Karpas-422 (cell line): ENCODE measurements around the gene PAX2. TPM values are rescaled to one million over a fixed set of nuclear protein-coding genes. Genes with fewer than 3 reads are reported as not detected.
A peak's percentile ranks its signal among the peaks of the same experiment; 100 is the strongest.

Experiments
- DNase-seq: peaks from one replicate; pipeline ENCODE4 v3.0.0-alpha.2; 2015
- H2AFZ ChIP-seq: fragments of 200-600 bp; sonication (generic); 2 replicates; pipeline ENCODE4 v1.6.1; 2014; ENCODE audit warnings: antibody characterized with exemption, low read length, mixed read lengths
- H3K27ac ChIP-seq: fragments of 200-600 bp; sonication (generic); 2 replicates; pipeline ENCODE4 v1.5.1; 2014; ENCODE audit warnings: mild to moderate bottlenecking, low read length, moderate library complexity
- H3K27me3 ChIP-seq: fragments of 200-600 bp; sonication (generic); 2 replicates; pipeline ENCODE4 v1.6.1; 2014; ENCODE audit warnings: low read length, mixed read lengths
- H3K36me3 ChIP-seq: fragments of 200-600 bp; sonication (generic); 2 replicates; pipeline ENCODE4 v1.6.1; 2014; ENCODE audit warnings: low read length, mixed read lengths; ENCODE audit not compliant: insufficient read depth
- H3K4me1 ChIP-seq: fragments of 200-600 bp; sonication (generic); 2 replicates; pipeline ENCODE4 v1.6.1; 2014; ENCODE audit warnings: mild to moderate bottlenecking, low read length, mixed read lengths
- H3K4me2 ChIP-seq: fragments of 200-600 bp; sonication (generic); 2 replicates; pipeline ENCODE4 v1.6.1; 2014; ENCODE audit warnings: low read length, low read depth, mild to moderate bottlenecking; ENCODE audit not compliant: poor library complexity, severe bottlenecking
- H3K4me3 ChIP-seq: fragments of 200-600 bp; sonication (generic); 2 replicates; pipeline ENCODE4 v1.5.1; 2014; ENCODE audit warnings: mild to moderate bottlenecking, antibody characterized with exemption, low read length, mixed read lengths
- H3K79me2 ChIP-seq: fragments of 200-600 bp; sonication (generic); 2 replicates; pipeline ENCODE4 v1.6.1; 2014; ENCODE audit warnings: mild to moderate bottlenecking, low read length, mixed read lengths
- H3K9ac ChIP-seq: fragments of 200-600 bp; sonication (generic); 2 replicates; pipeline ENCODE4 v1.6.0; 2014; ENCODE audit warnings: low read length
- H3K9me2 ChIP-seq: fragments of 200-600 bp; sonication (generic), shearing (Covaris generic); replicated peaks from 2 replicates; pipeline ENCODE4 v1.6.0; 2014; ENCODE audit warnings: mild to moderate bottlenecking, low read length, moderate library complexity; ENCODE audit not compliant: insufficient read depth
- H3K9me3 ChIP-seq: fragments of 300-700, 200-600 bp; sonication (generic); 2 replicates; pipeline ENCODE4 v1.6.1; 2014; ENCODE audit warnings: low read length, mixed read lengths
- H4K20me1 ChIP-seq: fragments of 200-600 bp; sonication (generic); 2 replicates; pipeline ENCODE4 v1.6.1; 2014; ENCODE audit warnings: mild to moderate bottlenecking, antibody characterized with exemption, low read length, low read depth; ENCODE audit not compliant: insufficient read depth
- total RNA-seq: library from RNA; depleted of rRNA; stranded (reverse); fragments of >200 nt; shearing (Covaris generic); gene quantifications from 2 replicates; pipeline ENCODE4 v1.2.3, GENCODE V29; 2014; ENCODE audit warnings: low replicate concordance; rRNA removed

Gene PAX2
- total RNA-seq, 1 experiment from 2014 or later = not detected

DNA sequence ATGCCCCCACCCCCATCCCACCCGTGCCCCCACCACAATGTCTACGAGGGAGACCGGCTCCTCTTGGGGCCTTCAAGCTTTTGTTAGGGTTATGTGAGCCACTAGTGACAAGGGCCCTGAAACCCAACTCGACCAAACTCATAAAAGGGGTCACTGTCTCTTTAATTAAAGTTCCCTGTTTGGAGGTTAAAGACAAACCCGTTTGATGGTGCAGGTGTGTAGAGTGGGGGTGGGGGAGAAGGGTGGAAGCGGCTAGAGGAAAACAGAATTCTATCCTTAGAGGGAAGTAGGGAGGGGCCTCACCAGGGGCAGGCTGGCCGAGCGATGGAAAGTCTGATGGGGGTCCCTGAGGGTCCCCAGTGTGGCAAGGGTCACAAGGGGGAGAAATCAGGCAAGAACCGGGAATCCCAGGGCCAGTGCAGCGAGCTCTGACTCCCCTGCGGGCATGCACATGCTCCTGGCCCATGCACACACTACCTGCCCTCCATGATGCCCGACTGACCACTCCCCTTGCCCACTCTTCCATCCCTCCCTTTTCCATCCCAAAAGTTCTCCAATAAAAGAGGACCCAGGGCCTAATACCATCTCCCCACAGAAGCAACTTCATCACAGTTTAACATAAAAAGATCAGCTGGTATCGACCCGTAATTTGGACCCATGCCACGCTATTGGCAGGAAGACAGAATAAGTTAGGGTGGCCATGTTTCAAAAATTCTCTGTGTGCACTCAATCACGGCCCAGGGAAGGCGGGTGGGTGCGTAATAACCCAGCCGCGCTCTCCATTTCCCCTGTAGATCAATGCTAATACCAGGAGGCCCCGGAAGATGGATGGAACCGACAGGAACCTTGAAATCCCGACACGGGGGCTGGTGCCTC is 131.4 kb downstream of the PAX2 start:
- H3K4me1 ChIP-seq = peaks cover 4% of the 10 kb centered on the region
- DNase-seq = no peak
- H3K36me3 ChIP-seq = no peaks in the 10 kb centered on the region
- no peaks in the 10 kb centered on the region for H4K20me1 ChIP-seq
- no peak overlapping the region for H3K4me2 ChIP-seq
- no peak overlapping the region for H3K4me3 ChIP-seq
- no peak overlapping the region for H3K9ac ChIP-seq
- H3K27ac ChIP-seq = no peak overlapping the region
- no peak overlapping the region for H2AFZ ChIP-seq
- H3K27me3 ChIP-seq = no peaks in the 10 kb centered on the region
- no peaks in the 10 kb centered on the region for H3K9me2 ChIP-seq
- H3K79me2 ChIP-seq = no peaks in the 10 kb centered on the region
- H3K9me3 ChIP-seq = no peaks in the 10 kb centered on the region

- DNase-seq = no peak
- H3K4me2 ChIP-seq = no peak overlapping the region
- H3K4me1 ChIP-seq = peaks cover 4% of the 10 kb centered on the region
- no peaks in the 10 kb centered on the region for H3K36me3 ChIP-seq
- no peaks in the 10 kb centered on the region for H3K9me3 ChIP-seq
- H3K9me2 ChIP-seq = no peaks in the 10 kb centered on the region
- no peak overlapping the region for H3K9ac ChIP-seq
- H3K4me3 ChIP-seq = no peak overlapping the region
- H2AFZ ChIP-seq = no peak overlapping the region
- no peaks in the 10 kb centered on the region for H3K79me2 ChIP-seq
- H4K20me1 ChIP-seq = no peaks in the 10 kb centered on the region
- H3K27ac ChIP-seq = no peak overlapping the region
- H3K27me3 ChIP-seq = no peaks in the 10 kb centered on the region
Observed at GRCh38 chr10:100877461-100877850, 132.1 kb downstream of the PAX2 start.

- Histone ChIP-seq H3K9me2 (no peaks in the 10 kb centered on the region), H3K4me2 (no peak overlapping the region), H3K9me3 (no peaks in the 10 kb centered on the region), H3K9ac (no peak overlapping the region), H4K20me1 (no peaks in the 10 kb centered on the region), H3K4me3 (no peak overlapping the region), H3K79me2 (no peaks in the 10 kb centered on the region), H2AFZ (no peak overlapping the region), H3K27ac (no peak overlapping the region), H3K36me3 (no peaks in the 10 kb centered on the region), H3K4me1 (peaks cover 4% of the 10 kb centered on the region), H3K27me3 (no peaks in the 10 kb centered on the region)
- DNase-seq = peak; percentile 85
Observed at GRCh38 chr10:100878291-100878910, 133.0 kb downstream of the PAX2 start.

Other genes with a start within 250 kb of the PAX2 start
- 23.6 and 26.6 TPM in 2 replicates for gene SEC31B, start 225.7 kb upstream of the PAX2 start, total RNA-seq
- 267 and 500 TPM in 2 replicates for gene NDUFB8, start 215.7 kb upstream of the PAX2 start, total RNA-seq
- 14.8 and 19.2 TPM in 2 replicates for gene HIF1AN, start 209.6 kb upstream of the PAX2 start, total RNA-seq
- gene SLF2, start 167.4 kb downstream of the PAX2 start, total RNA-seq = 27.5 and 52.4 TPM in 2 replicates
- gene SEMA4G, start 223.9 kb downstream of the PAX2 start, total RNA-seq = not detected in 2 replicates
- 86.3 and 93.9 TPM in 2 replicates for gene MRPL43, start 241.9 kb downstream of the PAX2 start, total RNA-seq
- 14.5 and 17.0 TPM in 2 replicates for gene TWNK, start 242.0 kb downstream of the PAX2 start, total RNA-seq